Measurements from ENCODE around the gene RADIL.

RADIL gene

GRCh38 chr7:4763091-4763793 is 120.3 kb downstream of the RADIL start:
- peaks cover 22 to 45% of the 10 kb centered on the region in 2 donors for H3K36me3 ChIP-seq (ENCODE audit: control insufficient read depth in 2 of 2, insufficient read depth in 2 of 2, low read length in 2 of 2)

GRCh38 chr7:4762121-4763055 is 121.1 kb downstream of the RADIL start:
- Histone ChIP-seq H3K36me3 (ENCODE audit: control insufficient read depth in 2 of 2, insufficient read depth in 2 of 2, low read length in 2 of 2) (peaks cover 22 to 50% of the 10 kb centered on the region in 2 donors), H3K9me3 (ENCODE audit: control insufficient read depth in 2 of 2, low read length in 2 of 2) (no peaks in the 10 kb centered on the region), H3K27me3 (ENCODE audit: control insufficient read depth in 1 of 2, insufficient read depth in 2 of 2, low read length in 2 of 2) (no peaks in the 10 kb centered on the region), H3K9ac (ENCODE audit: low read length in 2 of 2) (no peak overlapping the region), H3K27ac (ENCODE audit: low read length) (no peak overlapping the region), H3K4me3 (ENCODE audit: low read length in 2 of 2) (no peak overlapping the region), H3K4me1 (ENCODE audit: control insufficient read depth, insufficient read depth, low read length) (peaks cover 31% of the 10 kb centered on the region)

More at GRCh38 chr7:4763091-4763793, 120.3 kb downstream of the RADIL start:
- Histone ChIP-seq H3K4me3 (ENCODE audit: low read length in 2 of 2) (no peak overlapping the region), H3K9ac (ENCODE audit: low read length in 2 of 2) (no peak overlapping the region), H3K27me3 (ENCODE audit: control insufficient read depth in 1 of 2, insufficient read depth in 2 of 2, low read length in 2 of 2) (no peaks in the 10 kb centered on the region), H3K4me1 (ENCODE audit: control insufficient read depth, insufficient read depth, low read length) (peaks cover 36% of the 10 kb centered on the region), H3K9me3 (ENCODE audit: control insufficient read depth in 2 of 2, low read length in 2 of 2) (no peaks in the 10 kb centered on the region), H3K27ac (ENCODE audit: low read length) (no peak overlapping the region)

GRCh38 chr7:4760952-4761351 is 122.6 kb downstream of the RADIL start:
- no peak overlapping the region for H3K27ac ChIP-seq (ENCODE audit: low read length)
- no peak overlapping the region for H3K9ac ChIP-seq (ENCODE audit: low read length in 2 of 2)
- peaks cover 23% of the 10 kb centered on the region for H3K4me1 ChIP-seq (ENCODE audit: control insufficient read depth, insufficient read depth, low read length)
- H3K27me3 ChIP-seq (ENCODE audit: control insufficient read depth in 1 of 2, insufficient read depth in 2 of 2, low read length in 2 of 2) = no peaks in the 10 kb centered on the region
- H3K36me3 ChIP-seq (ENCODE audit: control insufficient read depth in 2 of 2, insufficient read depth in 2 of 2, low read length in 2 of 2) = peaks cover 26 to 54% of the 10 kb centered on the region in 2 donors
- no peak overlapping the region for H3K4me3 ChIP-seq (ENCODE audit: low read length in 2 of 2)
- H3K9me3 ChIP-seq (ENCODE audit: control insufficient read depth in 2 of 2, low read length in 2 of 2) = no peaks in the 10 kb centered on the region

- Histone ChIP-seq H3K27ac (ENCODE audit: low read length) (no peak overlapping the region), H3K9me3 (ENCODE audit: control insufficient read depth in 2 of 2, low read length in 2 of 2) (no peaks in the 10 kb centered on the region), H3K4me1 (ENCODE audit: control insufficient read depth, insufficient read depth, low read length) (peaks cover 5% of the 10 kb centered on the region), H3K36me3 (ENCODE audit: control insufficient read depth in 2 of 2, insufficient read depth in 2 of 2, low read length in 2 of 2) (peaks cover 32 to 67% of the 10 kb centered on the region in 2 donors), H3K27me3 (ENCODE audit: control insufficient read depth in 1 of 2, insufficient read depth in 2 of 2, low read length in 2 of 2) (no peaks in the 10 kb centered on the region), H3K9ac (ENCODE audit: low read length in 2 of 2) (no peak overlapping the region), H3K4me3 (ENCODE audit: low read length in 2 of 2) (no peak overlapping the region)
Observed at GRCh38 chr7:4759211-4759610, 124.3 kb downstream of the RADIL start.

- Histone ChIP-seq H3K4me1 (ENCODE audit: control insufficient read depth, insufficient read depth, low read length) (peaks cover 6% of the 10 kb centered on the region), H3K27me3 (ENCODE audit: control insufficient read depth in 1 of 2, insufficient read depth in 2 of 2, low read length in 2 of 2) (no peaks in the 10 kb centered on the region), H3K36me3 (ENCODE audit: control insufficient read depth in 2 of 2, insufficient read depth in 2 of 2, low read length in 2 of 2) (peaks cover 30 to 63% of the 10 kb centered on the region in 2 donors), H3K4me3 (ENCODE audit: low read length in 2 of 2) (no peak overlapping the region), H3K9me3 (ENCODE audit: control insufficient read depth in 2 of 2, low read length in 2 of 2) (no peaks in the 10 kb centered on the region), H3K9ac (ENCODE audit: low read length in 2 of 2) (no peak overlapping the region), H3K27ac (ENCODE audit: low read length) (no peak overlapping the region)
Observed at GRCh38 chr7:4758791-4759190, 124.7 kb downstream of the RADIL start.

- no peak overlapping the region for H3K27ac ChIP-seq (ENCODE audit: low read length)
- no peak overlapping the region for H3K9ac ChIP-seq (ENCODE audit: low read length in 2 of 2)
- H3K4me3 ChIP-seq (ENCODE audit: low read length in 2 of 2) = no peak overlapping the region
- peaks cover 24 to 57% of the 10 kb centered on the region in 2 donors for H3K36me3 ChIP-seq (ENCODE audit: control insufficient read depth in 2 of 2, insufficient read depth in 2 of 2, low read length in 2 of 2)
- peaks cover 11% of the 10 kb centered on the region for H3K4me1 ChIP-seq (ENCODE audit: control insufficient read depth, insufficient read depth, low read length)
- H3K9me3 ChIP-seq (ENCODE audit: control insufficient read depth in 2 of 2, low read length in 2 of 2) = no peaks in the 10 kb centered on the region
- no peaks in the 10 kb centered on the region for H3K27me3 ChIP-seq (ENCODE audit: control insufficient read depth in 1 of 2, insufficient read depth in 2 of 2, low read length in 2 of 2)
Observed at GRCh38 chr7:4758111-4758510, 125.4 kb downstream of the RADIL start.

- Histone ChIP-seq H3K27me3 (ENCODE audit: control insufficient read depth in 1 of 2, insufficient read depth in 2 of 2, low read length in 2 of 2) (no peaks in the 10 kb centered on the region), H3K27ac (ENCODE audit: low read length) (no peak overlapping the region), H3K36me3 (ENCODE audit: control insufficient read depth in 2 of 2, insufficient read depth in 2 of 2, low read length in 2 of 2) (peaks cover 11 to 38% of the 10 kb centered on the region in 2 donors), H3K9me3 (ENCODE audit: control insufficient read depth in 2 of 2, low read length in 2 of 2) (no peaks in the 10 kb centered on the region), H3K4me1 (ENCODE audit: control insufficient read depth, insufficient read depth, low read length) (peaks cover 13% of the 10 kb centered on the region), H3K4me3 (ENCODE audit: low read length in 2 of 2) (no peak overlapping the region), H3K9ac (ENCODE audit: low read length in 2 of 2) (no peak overlapping the region)
Observed at GRCh38 chr7:4755045-4755444, 128.5 kb downstream of the RADIL start.

- peaks cover 17% of the 10 kb centered on the region for H3K4me1 ChIP-seq (ENCODE audit: control insufficient read depth, insufficient read depth, low read length)
- H3K9me3 ChIP-seq (ENCODE audit: control insufficient read depth in 2 of 2, low read length in 2 of 2) = no peaks in the 10 kb centered on the region
- H3K27ac ChIP-seq (ENCODE audit: low read length) = no peak overlapping the region
- H3K9ac ChIP-seq (ENCODE audit: low read length in 2 of 2) = no peak overlapping the region
- no peak overlapping the region for H3K4me3 ChIP-seq (ENCODE audit: low read length in 2 of 2)
- peaks cover 11 to 34% of the 10 kb centered on the region in 2 donors for H3K36me3 ChIP-seq (ENCODE audit: control insufficient read depth in 2 of 2, insufficient read depth in 2 of 2, low read length in 2 of 2)
- H3K27me3 ChIP-seq (ENCODE audit: control insufficient read depth in 1 of 2, insufficient read depth in 2 of 2, low read length in 2 of 2) = no peaks in the 10 kb centered on the region
Observed at GRCh38 chr7:4754433-4755010, 129.0 kb downstream of the RADIL start.

GRCh38 chr7:4753598-4754432 is 129.7 kb downstream of the RADIL start:
- Histone ChIP-seq H3K9me3 (ENCODE audit: control insufficient read depth in 2 of 2, low read length in 2 of 2) (no peaks in the 10 kb centered on the region), H3K27me3 (ENCODE audit: control insufficient read depth in 1 of 2, insufficient read depth in 2 of 2, low read length in 2 of 2) (no peaks in the 10 kb centered on the region), H3K27ac (ENCODE audit: low read length) (peak overlapping the region; percentile 46), H3K9ac (ENCODE audit: low read length in 2 of 2) (peak overlapping the region in 1 of 2 donors; percentile 24), H3K4me3 (ENCODE audit: low read length in 2 of 2) (no peak overlapping the region), H3K4me1 (ENCODE audit: control insufficient read depth, insufficient read depth, low read length) (peaks cover 19% of the 10 kb centered on the region), H3K36me3 (ENCODE audit: control insufficient read depth in 2 of 2, insufficient read depth in 2 of 2, low read length in 2 of 2) (peaks cover 11 to 28% of the 10 kb centered on the region in 2 donors)

GRCh38 chr7:4751398-4751947 is 132.0 kb downstream of the RADIL start:
- peaks cover 7 to 18% of the 10 kb centered on the region in 2 donors for H3K36me3 ChIP-seq (ENCODE audit: control insufficient read depth in 2 of 2, insufficient read depth in 2 of 2, low read length in 2 of 2)
- no peak overlapping the region for H3K9ac ChIP-seq (ENCODE audit: low read length in 2 of 2)
- H3K9me3 ChIP-seq (ENCODE audit: control insufficient read depth in 2 of 2, low read length in 2 of 2) = no peaks in the 10 kb centered on the region
- no peak overlapping the region for H3K4me3 ChIP-seq (ENCODE audit: low read length in 2 of 2)
- H3K4me1 ChIP-seq (ENCODE audit: control insufficient read depth, insufficient read depth, low read length) = peaks cover 30% of the 10 kb centered on the region
- H3K27ac ChIP-seq (ENCODE audit: low read length) = peak overlapping the region; percentile 11
- no peaks in the 10 kb centered on the region for H3K27me3 ChIP-seq (ENCODE audit: control insufficient read depth in 1 of 2, insufficient read depth in 2 of 2, low read length in 2 of 2)
